ENCODE results near the gene PEX5.

DNA sequence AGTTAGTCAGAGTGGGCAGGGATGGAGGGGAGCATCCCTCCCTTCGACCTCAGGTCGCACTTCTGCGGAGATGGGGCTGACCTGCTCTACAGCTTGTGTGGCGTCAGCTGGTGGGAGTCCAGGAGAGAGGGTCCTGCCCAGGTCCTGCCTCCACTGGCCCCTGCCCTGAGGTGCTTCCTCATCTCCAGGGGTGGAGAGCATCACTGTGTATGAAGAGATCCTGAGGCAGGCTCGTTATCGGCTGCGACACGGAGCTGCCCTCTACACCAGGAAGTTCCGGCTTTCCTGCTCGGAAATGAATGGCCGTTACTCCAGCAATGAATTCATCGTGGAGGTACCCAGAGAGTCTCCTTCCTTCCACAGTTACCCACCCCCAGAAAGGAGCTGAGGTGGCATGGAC is 39.1 kb upstream of the PEX5 start:
- TF ChIP-seq, protein P1, sequence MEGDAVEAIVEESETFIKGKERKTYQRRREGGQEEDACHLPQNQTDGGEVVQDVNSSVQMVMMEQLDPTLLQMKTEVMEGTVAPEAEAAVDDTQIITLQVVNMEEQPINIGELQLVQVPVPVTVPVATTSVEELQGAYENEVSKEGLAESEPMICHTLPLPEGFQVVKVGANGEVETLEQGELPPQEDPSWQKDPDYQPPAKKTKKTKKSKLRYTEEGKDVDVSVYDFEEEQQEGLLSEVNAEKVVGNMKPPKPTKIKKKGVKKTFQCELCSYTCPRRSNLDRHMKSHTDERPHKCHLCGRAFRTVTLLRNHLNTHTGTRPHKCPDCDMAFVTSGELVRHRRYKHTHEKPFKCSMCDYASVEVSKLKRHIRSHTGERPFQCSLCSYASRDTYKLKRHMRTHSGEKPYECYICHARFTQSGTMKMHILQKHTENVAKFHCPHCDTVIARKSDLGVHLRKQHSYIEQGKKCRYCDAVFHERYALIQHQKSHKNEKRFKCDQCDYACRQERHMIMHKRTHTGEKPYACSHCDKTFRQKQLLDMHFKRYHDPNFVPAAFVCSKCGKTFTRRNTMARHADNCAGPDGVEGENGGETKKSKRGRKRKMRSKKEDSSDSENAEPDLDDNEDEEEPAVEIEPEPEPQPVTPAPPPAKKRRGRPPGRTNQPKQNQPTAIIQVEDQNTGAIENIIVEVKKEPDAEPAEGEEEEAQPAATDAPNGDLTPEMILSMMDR (conservative IDR thresholded peaks at IDR 0.05; ENCODE audit: low read depth in 2 of 2): no peak
- no peak for TF ChIP-seq STAT1 (IDR thresholded peaks at IDR 0.05; ENCODE audit: unreplicated experiment)
- TF ChIP-seq EZH2phosphoT487 (IDR thresholded peaks at IDR 0.05; ENCODE audit: unreplicated experiment): no peak
- no peak for TF ChIP-seq POLR2AphosphoS5 (IDR thresholded peaks at IDR 0.05; ENCODE audit: low read depth)
- TF ChIP-seq, protein P2, sequence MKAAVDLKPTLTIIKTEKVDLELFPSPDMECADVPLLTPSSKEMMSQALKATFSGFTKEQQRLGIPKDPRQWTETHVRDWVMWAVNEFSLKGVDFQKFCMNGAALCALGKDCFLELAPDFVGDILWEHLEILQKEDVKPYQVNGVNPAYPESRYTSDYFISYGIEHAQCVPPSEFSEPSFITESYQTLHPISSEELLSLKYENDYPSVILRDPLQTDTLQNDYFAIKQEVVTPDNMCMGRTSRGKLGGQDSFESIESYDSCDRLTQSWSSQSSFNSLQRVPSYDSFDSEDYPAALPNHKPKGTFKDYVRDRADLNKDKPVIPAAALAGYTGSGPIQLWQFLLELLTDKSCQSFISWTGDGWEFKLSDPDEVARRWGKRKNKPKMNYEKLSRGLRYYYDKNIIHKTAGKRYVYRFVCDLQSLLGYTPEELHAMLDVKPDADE (IDR thresholded peaks at IDR 0.05): no peak
